Panc1 (cell line): ENCODE measurements around the gene DNAAF5. TPM values are rescaled to one million over a fixed set of nuclear protein-coding genes. Genes with fewer than 3 reads are reported as not detected.

Experiments
- ATAC-seq: fragments of 200-7000 bp; cut with Tn5 transposase; 2 replicates; pipeline ENCODE4 v1.9.1; 2020; ENCODE audit warnings: mild to moderate bottlenecking, moderate library complexity
- BruUV-seq: library from RNA; stranded (reverse); fragments of 400-500 nt; replicated peaks from 2 replicates; lab custom pipeline; 2021; lab: Mats Ljungman, UMichigan
- CTCF ChIA-PET: fragments of 300-600 bp; sonication (Branson Sonifier 250); formaldehyde crosslinking; loops from one replicate; lab custom pipeline; 2022; ENCODE audit warnings: antibody characterized with exemption; lab: Charles Lee
- POLR2A ChIA-PET: fragments of 300-600 bp; sonication (Branson Sonifier 250); formaldehyde crosslinking; loops from one replicate; lab custom pipeline; 2022; ENCODE audit warnings: antibody characterized with exemption; lab: Charles Lee
- DNase-seq: peaks from one replicate; pipeline ENCODE4 v3.0.0-alpha.2; 2010; ENCODE audit warnings: low read depth, low spot score
- H3K27ac ChIP-seq: 2 replicates; pipeline ENCODE4 v1.5.1; 2011; ENCODE audit warnings: mild to moderate bottlenecking, low read length, inconsistent platforms
- H3K27me3 ChIP-seq: fragments of 200-500 bp; sonication (Bioruptor generic); 2 replicates; pipeline ENCODE4 v1.6.0; 2014; ENCODE audit warnings: low read length, inconsistent platforms; ENCODE audit not compliant: control insufficient read depth, insufficient read depth
- H3K36me3 ChIP-seq: fragments of 200-500 bp; sonication (Bioruptor generic); 2 replicates; pipeline ENCODE4 v1.5.1; 2014; ENCODE audit warnings: inconsistent platforms, mild to moderate bottlenecking, low read length, moderate library complexity; ENCODE audit not compliant: control insufficient read depth, insufficient read depth
- H3K4me1 ChIP-seq: 2 replicates; pipeline ENCODE4 v1.5.1; 2011; ENCODE audit warnings: inconsistent platforms, mild to moderate bottlenecking, low read length, moderate library complexity; ENCODE audit not compliant: control insufficient read depth, insufficient read depth
- H3K4me3 ChIP-seq, 2 experiments: 2 replicates each; pipeline ENCODE4 v1.5.1; 2011 to 2012; ENCODE audit warnings: low read depth in 2 of 2, low read length in 2 of 2, mild to moderate bottlenecking in 2 of 2, inconsistent platforms in 1 of 2, moderate library complexity in 1 of 2
- H3K9me3 ChIP-seq: fragments of 200-500 bp; sonication (Bioruptor generic); 2 replicates; pipeline ENCODE4 v1.5.1; 2014; ENCODE audit warnings: low read depth, mild to moderate bottlenecking, inconsistent platforms, low read length, moderate library complexity; ENCODE audit not compliant: control insufficient read depth, insufficient read depth
- CTCF ChIP-seq: fragments of 450-650 bp; IDR thresholded peaks from 2 replicates; pipeline ENCODE4 v1.5.1; 2017; ENCODE audit warnings: mild to moderate bottlenecking
- POLR2AphosphoS5 ChIP-seq: IDR thresholded peaks from 2 replicates; pipeline ENCODE4 v1.6.1; 2012; ENCODE audit warnings: mild to moderate bottlenecking, low read depth, low read length, moderate library complexity
- REST ChIP-seq, 2 experiments: IDR thresholded peaks; 2 replicates each; pipeline ENCODE4 v1.6.1; 2011 to 2012; ENCODE audit warnings: low read depth in 2 of 2, control low read depth in 1 of 2, low read length in 1 of 2, mild to moderate bottlenecking in 1 of 2, moderate library complexity in 1 of 2; ENCODE audit not compliant: insufficient read depth in 1 of 2
- SIN3A ChIP-seq: IDR thresholded peaks from 2 replicates; pipeline ENCODE4 v1.6.1; 2012; ENCODE audit warnings: low read depth, mild to moderate bottlenecking, low read length, moderate library complexity, borderline replicate concordance; ENCODE audit not compliant: insufficient read depth
- TCF7L2 ChIP-seq: IDR thresholded peaks from 2 replicates; pipeline ENCODE4 v1.6.1; 2011; ENCODE audit warnings: mild to moderate bottlenecking, low read depth, low read length, inconsistent platforms
- in situ Hi-C: cut with HindIII; loops from 2 replicates; pipeline ENCODE4 v1.10.0; 2016; ENCODE audit warnings: low sequenced_read_pairs, low pct_unique_long_range_greater_than_20kb
- intact Hi-C: fragments of 100-400 bp; cut with micrococcal nuclease; formaldehyde crosslinking; loops from one replicate; pipeline ENCODE4 v1.10.0; 2022; ENCODE audit not compliant: unreplicated experiment
- total RNA-seq: library from RNA; stranded (reverse); gene quantifications from one replicate; pipeline ENCODE4 v1.2.1, GENCODE V29; 2021; ENCODE audit not compliant: unreplicated experiment

The DNAAF5 gene
- total RNA-seq, 1 experiment from 2014 or later: 79.5 TPM

- ATAC-seq (peak; percentile 62), DNase-seq (no peak)
- no peaks in the 10 kb centered on the region for H3K9me3 ChIP-seq
- H3K27me3 ChIP-seq: no peaks in the 10 kb centered on the region
- H3K4me1 ChIP-seq: peaks cover 26% of the 10 kb centered on the region
- intact Hi-C loops (no loop called here), in situ Hi-C loops (no loop called here)
- peak overlapping the region; percentile 56 to 60 for H3K4me3 ChIP-seq
- no TSS peak for BruUV-seq
- TF ChIP-seq CTCF: no peak
- TF ChIP-seq REST (IDR thresholded peaks at IDR 0.05; ENCODE audit: insufficient read depth in 1 of 2, low read depth in 2 of 2, low read length in 1 of 2): no peak
- no peak; the same call in 1 of the 2 replicates for TF ChIP-seq POLR2AphosphoS5
- TF ChIP-seq SIN3A: no peak; the same call in 1 of the 2 replicates
- TF ChIP-seq TCF7L2: no peak
- H3K36me3 ChIP-seq: no peaks in the 10 kb centered on the region
- CTCF ChIA-PET: interaction anchor here (0.6 kb wide), 1 partner anchor 279 kb away, joined by 4 read pairs; no protein-coding TSS in a partner anchor
- POLR2A ChIA-PET: no interaction called here
- H3K27ac ChIP-seq: peak overlapping the region; percentile 63
Measured at GRCh38 chr7:815284-816216, 89.1 kb downstream of the DNAAF5 start.

- TF ChIP-seq CTCF (no peak), REST (IDR thresholded peaks at IDR 0.05; ENCODE audit: insufficient read depth in 1 of 2, low read depth in 2 of 2, low read length in 1 of 2) (no peak), TCF7L2 (no peak), SIN3A (0 out of 2 replicates have a peak, but pooled peaks have one; percentile 3), POLR2AphosphoS5 (peak; percentile 42; the same call in 1 of the 2 replicates)
- DNase-seq (peak; percentile 87), ATAC-seq (peak; percentile 94)
- Histone ChIP-seq H3K4me1 (peaks cover 26% of the 10 kb centered on the region), H3K4me3 (peak overlapping the region; percentile 60 to 80), H3K27me3 (no peaks in the 10 kb centered on the region), H3K36me3 (no peaks in the 10 kb centered on the region), H3K27ac (no peak overlapping the region), H3K9me3 (no peaks in the 10 kb centered on the region)
- BruUV-seq: no TSS peak
- POLR2A ChIA-PET: no interaction called here
- in situ Hi-C loops: no loop called here
- intact Hi-C loops: no loop called here
- CTCF ChIA-PET: interaction anchor here (0.7 kb wide), 1 partner anchor 20 kb away, joined by 3 read pairs; no protein-coding TSS in a partner anchor
Measured at GRCh38 chr7:816300-816750, 89.8 kb downstream of the DNAAF5 start.
